Mucosa of gallbladder (tissue), 1 donor: ENCODE measurements around the gene TRAF6. TPM values are rescaled to one million over a fixed set of nuclear protein-coding genes. Genes with fewer than 3 reads are reported as not detected.

ENCODE experiments used
- DNase-seq: peaks from one replicate; pipeline ENCODE4 v3.0.0-alpha.2; 2020; ENCODE audit warnings: low spot score
- total RNA-seq: library from RNA; stranded (reverse); gene quantifications from one replicate; pipeline ENCODE4 v1.2.1, GENCODE V29; 2021
- donor health status: DM: no; HTN: no; CAD: no.

TRAF6 gene
- total RNA-seq, 1 donor from 2014 or later, result 16.8 TPM

GRCh38 chr11:36458129-36458915, 51.8 kb downstream of the TRAF6 start:
- no peak for DNase-seq

- no peak for DNase-seq
Observed at GRCh38 chr11:36456156-36456555, 53.9 kb downstream of the TRAF6 start.

GRCh38 chr11:36455658-36456111, 54.4 kb downstream of the TRAF6 start:
- DNase-seq, result peak; percentile 63

GRCh38 chr11:36454941-36455631, 55.0 kb downstream of the TRAF6 start:
- no peak for DNase-seq

GRCh38 chr11:36454551-36454940, 55.5 kb downstream of the TRAF6 start:
- no peak for DNase-seq

- no peak for DNase-seq
Observed at GRCh38 chr11:36453678-36454077, 56.4 kb downstream of the TRAF6 start.

GRCh38 chr11:36452961-36453360, 57.1 kb downstream of the TRAF6 start:
- DNase-seq, result no peak

GRCh38 chr11:36452236-36452940, 57.7 kb downstream of the TRAF6 start:
- DNase-seq, result no peak

GRCh38 chr11:36451681-36452080, 58.4 kb downstream of the TRAF6 start:
- no peak for DNase-seq

- no peak for DNase-seq
Observed at GRCh38 chr11:36451045-36451444, 59.0 kb downstream of the TRAF6 start.

GRCh38 chr11:36450110-36450572, 59.9 kb downstream of the TRAF6 start:
- no peak for DNase-seq

- DNase-seq, result no peak
Observed at GRCh38 chr11:36449561-36450096, 60.4 kb downstream of the TRAF6 start.

- peak; percentile 84 for DNase-seq
Observed at GRCh38 chr11:36447947-36448346, 62.1 kb downstream of the TRAF6 start.

- no peak for DNase-seq
Observed at GRCh38 chr11:36447514-36447913, 62.6 kb downstream of the TRAF6 start.

GRCh38 chr11:36446135-36446534, 63.9 kb downstream of the TRAF6 start:
- DNase-seq, result no peak

GRCh38 chr11:36443661-36444060, 66.4 kb downstream of the TRAF6 start:
- no peak for DNase-seq

- no peak for DNase-seq
Observed at GRCh38 chr11:36441610-36442208, 68.4 kb downstream of the TRAF6 start.

- no peak for DNase-seq
Observed at GRCh38 chr11:36438126-36438525, 71.9 kb downstream of the TRAF6 start.

- DNase-seq, result no peak
Observed at GRCh38 chr11:36437413-36437812, 72.7 kb downstream of the TRAF6 start.
